Parathyroid adenoma (tissue), 2 donors: ENCODE measurements around the gene BICRAL.

Source experiments
- H2AFZ ChIP-seq: fragments of 300-600 bp; sonication (generic); one replicate; pipeline ENCODE4 v1.7.0; 2017; ENCODE audit warnings: antibody characterized with exemption, mild to moderate bottlenecking
- H3K27ac ChIP-seq: fragments of 300-600 bp; sonication (generic); one replicate; pipeline ENCODE4 v1.7.0; 2017
- H3K27me3 ChIP-seq: fragments of 300-600 bp; sonication (generic); one replicate; pipeline ENCODE4 v1.7.0; 2017; ENCODE audit warnings: low read length; ENCODE audit not compliant: control insufficient read depth, insufficient read depth
- H3K36me3 ChIP-seq: fragments of 300-600 bp; sonication (generic); one replicate; pipeline ENCODE4 v1.7.0; 2017; ENCODE audit warnings: low read length; ENCODE audit not compliant: control insufficient read depth, insufficient read depth
- H3K4me1 ChIP-seq: fragments of 300-600 bp; sonication (generic); one replicate; pipeline ENCODE4 v1.7.0; 2017; ENCODE audit warnings: control low read depth
- H3K4me2 ChIP-seq: fragments of 300-600 bp; sonication (generic); one replicate; pipeline ENCODE4 v1.7.0; 2017; ENCODE audit warnings: low read length
- H3K4me3 ChIP-seq: fragments of 300-600 bp; sonication (generic); one replicate; pipeline ENCODE4 v1.7.0; 2017; ENCODE audit warnings: low read depth, low read length
- H3K79me2 ChIP-seq: fragments of 300-600 bp; sonication (generic); one replicate; pipeline ENCODE4 v1.7.0; 2017; ENCODE audit warnings: control low read depth
- H3K9ac ChIP-seq: fragments of 300-600 bp; sonication (generic); one replicate; pipeline ENCODE4 v1.7.0; 2017; ENCODE audit warnings: mild to moderate bottlenecking
- H3K9me3 ChIP-seq: fragments of 300-600 bp; sonication (generic); one replicate; pipeline ENCODE4 v1.7.0; 2017; ENCODE audit warnings: low read length; ENCODE audit not compliant: control insufficient read depth
- CTCF ChIP-seq: fragments of 300-600 bp; sonication (generic); IDR thresholded peaks from one replicate; pipeline ENCODE4 v1.7.0; 2017; ENCODE audit warnings: antibody characterized with exemption, mild to moderate bottlenecking
- donor health status: primary hyperparathyroidism.

The BICRAL gene

DNA sequence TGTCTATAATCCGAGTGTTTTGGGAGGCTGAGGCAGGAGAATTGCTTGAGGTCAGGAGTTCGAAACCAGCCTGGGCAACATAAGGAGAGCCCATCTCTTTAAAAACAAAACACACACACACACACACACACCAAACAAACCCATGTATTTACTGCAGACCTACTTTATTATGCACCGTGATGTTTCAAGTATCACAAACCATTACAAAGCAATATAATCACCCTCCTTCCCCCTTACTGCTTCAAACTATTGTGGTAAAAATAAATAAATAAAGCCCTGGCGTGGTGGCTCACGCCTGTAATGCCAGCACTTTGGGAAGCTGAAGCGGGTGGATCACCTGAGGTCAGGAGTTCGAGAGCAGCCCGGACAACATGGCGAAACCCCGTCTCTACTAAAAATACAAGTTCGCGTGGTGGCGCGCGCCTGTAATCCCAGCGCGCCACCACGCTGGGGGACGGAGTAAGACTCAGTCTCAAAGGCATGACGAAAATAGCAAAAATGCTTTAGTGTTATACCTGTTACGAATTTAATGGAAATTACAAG is 37.4 kb upstream of the BICRAL start:
- Histone ChIP-seq H3K9ac (no peak overlapping the region), H3K4me3 (peak overlapping the region; percentile 100), H3K27me3 (no peaks in the 10 kb centered on the region), H3K4me1 (peaks cover 9% of the 10 kb centered on the region), H3K9me3 (no peaks in the 10 kb centered on the region), H3K4me2 (peak overlapping the region; percentile 95), H3K36me3 (no peaks in the 10 kb centered on the region), H2AFZ (no peak overlapping the region), H3K27ac (peak overlapping the region; percentile 99), H3K79me2 (peaks cover 32% of the 10 kb centered on the region)
- TF ChIP-seq CTCF, result no peak

GRCh38 chr6:42745083-42745639 is 36.7 kb upstream of the BICRAL start:
- Histone ChIP-seq H3K9me3 (no peaks in the 10 kb centered on the region), H3K9ac (peak overlapping the region; percentile 96), H3K4me3 (peak overlapping the region; percentile 100), H3K27ac (peak overlapping the region; percentile 99), H2AFZ (peak overlapping the region; percentile 97), H3K4me2 (peak overlapping the region; percentile 95), H3K4me1 (peaks cover 9% of the 10 kb centered on the region), H3K36me3 (no peaks in the 10 kb centered on the region), H3K27me3 (no peaks in the 10 kb centered on the region), H3K79me2 (peaks cover 34% of the 10 kb centered on the region)
- TF ChIP-seq CTCF, result no peak

DNA sequence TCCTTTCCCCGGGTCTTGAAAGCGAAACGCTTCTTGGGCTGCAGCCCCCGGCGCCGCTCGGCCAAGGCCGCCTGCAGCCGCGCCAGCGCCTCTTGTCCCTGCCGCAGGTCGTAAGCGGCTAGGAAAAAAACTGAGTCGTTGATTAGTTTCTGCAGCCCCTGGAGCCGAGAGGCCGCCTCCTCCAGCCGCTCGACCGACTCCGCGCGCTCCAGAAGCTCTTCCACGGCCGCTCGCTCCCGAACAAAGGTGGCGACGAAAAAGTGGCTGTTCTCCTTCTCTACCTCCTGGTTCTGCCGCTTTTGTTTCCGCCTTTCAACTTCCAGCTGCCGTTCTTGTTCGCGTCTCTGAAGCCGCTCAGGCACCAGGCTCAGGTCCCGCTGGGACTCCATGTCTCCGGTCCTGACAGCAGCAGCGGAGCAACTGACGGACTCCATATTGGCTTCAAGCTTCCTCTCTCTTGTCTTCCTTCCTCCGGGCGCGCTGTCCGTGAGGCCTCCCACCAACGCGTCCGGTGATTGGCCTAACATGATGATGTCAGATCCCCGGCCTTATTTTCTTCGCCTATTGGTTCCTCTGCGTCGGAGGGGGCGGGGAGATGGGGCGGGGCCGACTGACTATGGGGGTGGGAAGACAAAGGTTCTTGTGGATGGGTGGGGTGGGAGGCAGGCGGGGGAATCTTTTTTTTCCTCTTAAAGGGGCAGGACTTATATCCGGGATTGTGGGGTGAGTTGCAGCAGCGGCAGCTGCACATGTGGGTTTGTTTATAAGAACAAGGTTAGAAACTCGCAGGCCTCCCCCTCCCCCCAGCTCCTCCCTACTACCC is 36.0 kb upstream of the BICRAL start, which contains the start of gene TBCC:
TBCC (minus strand) TSS at position 464 of the 823 bp plus-strand sequence; CDS start at position 434, 30 bp downstream.
- H3K27ac ChIP-seq, result peak within 1 kb of the TSS; percentile 99
- H3K9me3 ChIP-seq, result no peaks in the 10 kb centered on the region

GRCh38 chr6:42746463-42747391 is 35.1 kb upstream of the BICRAL start:
- Histone ChIP-seq H3K9ac (peak overlapping the region; percentile 68), H3K27me3 (no peaks in the 10 kb centered on the region), H3K27ac (peak overlapping the region; percentile 99), H3K79me2 (peaks cover 31% of the 10 kb centered on the region), H3K4me2 (peak overlapping the region; percentile 98), H3K4me1 (peaks cover 9% of the 10 kb centered on the region), H3K4me3 (peak overlapping the region; percentile 100), H3K36me3 (no peaks in the 10 kb centered on the region), H3K9me3 (no peaks in the 10 kb centered on the region), H2AFZ (peak overlapping the region; percentile 91)
- no peak for TF ChIP-seq CTCF

More for the DNA sequence above, 36.0 kb upstream of the BICRAL start, which contains the start of gene TBCC:
- peaks cover 38% of the 10 kb centered on the region for H3K79me2 ChIP-seq
- H3K36me3 ChIP-seq, result no peaks in the 10 kb centered on the region
- peak within 1 kb of the TSS; percentile 97 for H2AFZ ChIP-seq
- no peaks in the 10 kb centered on the region for H3K27me3 ChIP-seq
- H3K9ac ChIP-seq, result peak within 1 kb of the TSS; percentile 96
- peak within 1 kb of the TSS; percentile 98 for H3K4me2 ChIP-seq
- peaks cover 9% of the 10 kb centered on the region for H3K4me1 ChIP-seq
- no peak for TF ChIP-seq CTCF
- H3K4me3 ChIP-seq, result peak within 1 kb of the TSS; percentile 100
